ENCODE data around the gene LSM2. TPM values are rescaled to one million over a fixed set of nuclear protein-coding genes. Genes with fewer than 3 reads are reported as not detected.

LSM2 gene
- total RNA-seq, 1 experiment from 2014 or later = 45.6 TPM

DNA sequence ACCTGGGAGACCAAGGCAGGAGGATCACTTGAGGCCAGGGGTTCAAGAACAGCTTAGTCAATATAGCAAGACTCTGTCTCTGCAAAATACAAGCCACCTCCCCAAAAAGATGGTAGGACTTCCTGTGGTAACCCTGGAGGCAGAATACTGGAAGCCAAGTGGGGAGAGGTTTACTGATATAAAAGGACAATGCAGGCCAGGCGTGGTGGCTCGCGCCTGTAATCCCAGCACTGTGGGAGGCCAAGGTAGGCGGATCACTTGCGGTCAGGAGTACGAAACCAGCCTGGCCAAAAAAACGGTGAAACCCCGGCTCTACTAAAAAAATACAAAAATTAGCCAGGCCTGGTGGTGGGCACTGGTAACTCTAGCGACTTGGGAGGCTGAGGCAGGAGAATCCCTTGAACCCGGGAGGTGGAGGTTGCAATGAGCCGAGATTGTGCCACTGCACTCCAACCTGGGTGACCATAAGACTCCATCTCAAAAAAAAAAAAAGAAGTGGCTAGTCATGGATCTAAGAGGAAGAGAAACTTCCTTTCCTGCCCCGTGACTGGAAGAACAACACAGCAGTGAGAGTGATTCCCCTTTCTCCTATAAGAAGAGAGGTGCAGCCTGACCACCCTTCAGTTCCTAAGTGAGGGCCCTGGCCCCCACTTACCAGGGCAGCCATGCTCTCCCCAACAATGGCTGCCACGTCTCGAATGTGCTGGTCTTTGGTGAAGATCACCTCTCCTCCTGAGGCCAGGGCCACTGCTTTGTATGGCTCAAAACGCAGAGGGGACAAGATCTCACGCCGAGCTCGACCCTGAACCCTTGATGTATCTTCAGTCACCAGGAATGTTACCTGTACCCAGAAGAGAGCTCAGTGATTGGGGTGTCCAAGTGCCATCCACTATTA lies 38.2 kb downstream of the LSM2 start:
- in situ Hi-C loops (cut with HindIII; ENCODE audit: low pct_unique_long_range_greater_than_20kb, low sequenced_read_pairs) = no loop called here
- no peak for DNase-seq (ENCODE audit: low read depth, low spot score)

DNA sequence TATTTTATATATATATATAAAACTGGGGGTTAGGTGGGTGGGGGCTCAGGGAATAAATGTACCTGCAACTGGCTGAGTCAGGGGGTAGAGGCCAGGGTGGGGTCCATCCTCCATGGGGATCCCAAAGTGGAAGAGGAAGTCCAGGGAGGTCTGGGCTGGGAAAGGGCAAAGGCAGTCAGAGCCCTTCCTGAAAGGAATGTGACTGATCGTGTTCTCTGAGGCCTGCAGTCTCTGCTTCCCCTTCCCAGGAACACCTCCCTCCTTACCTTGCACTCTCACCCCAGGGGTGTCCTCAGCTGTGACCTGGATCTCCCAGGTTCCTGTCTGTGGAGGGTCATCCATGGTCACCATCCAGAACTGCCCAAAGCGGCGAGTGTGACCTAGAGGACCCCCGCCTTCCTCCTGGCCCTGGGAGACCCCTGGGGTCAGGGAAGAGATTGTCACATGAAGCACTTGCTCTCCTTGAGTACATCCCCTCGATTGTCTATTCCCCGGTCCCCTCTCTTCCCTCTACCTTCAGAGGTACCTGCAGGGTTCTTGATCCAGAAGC lies 39.6 kb downstream of the LSM2 start:
- in situ Hi-C loops (cut with HindIII; ENCODE audit: low pct_unique_long_range_greater_than_20kb, low sequenced_read_pairs) = no loop called here
- DNase-seq (ENCODE audit: low read depth, low spot score) = no peak

DNA sequence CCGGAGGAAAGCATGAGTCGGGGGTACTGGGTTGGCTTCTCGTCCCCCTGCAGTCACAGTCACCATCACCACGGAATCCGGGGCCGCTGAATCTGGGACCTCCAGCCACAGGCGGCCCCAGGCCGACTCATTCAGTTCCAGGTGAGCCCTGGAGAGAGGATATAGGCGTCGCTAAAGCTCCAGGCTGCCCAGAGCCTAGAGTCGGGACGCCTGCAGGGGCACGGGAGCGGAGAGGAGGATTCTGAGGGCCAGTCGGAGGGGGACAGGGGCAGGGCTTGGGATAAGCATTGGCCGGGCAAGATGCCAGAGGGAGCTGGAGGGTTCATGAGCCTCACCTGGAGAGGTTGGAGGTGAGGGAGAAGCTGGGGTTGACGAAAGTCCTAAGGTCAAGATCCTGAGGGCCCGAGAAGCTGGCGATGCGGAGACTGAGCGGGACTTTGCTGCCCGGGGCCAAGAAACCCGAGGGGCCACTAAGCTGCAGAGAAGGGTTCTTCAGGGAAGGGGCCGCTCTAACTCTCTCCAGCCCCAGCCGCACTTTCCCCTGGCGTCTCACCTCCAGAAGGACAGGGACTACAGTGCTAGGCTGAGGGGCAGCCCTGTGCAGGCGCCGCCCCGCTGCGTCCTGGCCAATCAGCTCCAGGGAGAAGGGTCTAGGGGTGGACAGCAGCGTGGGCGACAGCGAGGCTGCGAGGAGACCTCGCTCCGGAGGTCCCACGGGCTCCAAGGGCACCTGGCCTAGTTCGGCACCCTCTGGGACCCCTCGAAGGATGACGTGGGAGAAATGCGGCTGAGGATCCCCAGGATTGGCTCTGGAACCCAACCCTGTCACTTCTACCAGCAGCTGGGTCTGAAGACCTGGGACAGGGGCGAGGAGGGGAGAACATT lies 40.6 kb downstream of the LSM2 start:
- in situ Hi-C loops (cut with HindIII; ENCODE audit: low pct_unique_long_range_greater_than_20kb, low sequenced_read_pairs) = no loop called here
- DNase-seq (ENCODE audit: low read depth, low spot score) = peak; percentile 19

DNA sequence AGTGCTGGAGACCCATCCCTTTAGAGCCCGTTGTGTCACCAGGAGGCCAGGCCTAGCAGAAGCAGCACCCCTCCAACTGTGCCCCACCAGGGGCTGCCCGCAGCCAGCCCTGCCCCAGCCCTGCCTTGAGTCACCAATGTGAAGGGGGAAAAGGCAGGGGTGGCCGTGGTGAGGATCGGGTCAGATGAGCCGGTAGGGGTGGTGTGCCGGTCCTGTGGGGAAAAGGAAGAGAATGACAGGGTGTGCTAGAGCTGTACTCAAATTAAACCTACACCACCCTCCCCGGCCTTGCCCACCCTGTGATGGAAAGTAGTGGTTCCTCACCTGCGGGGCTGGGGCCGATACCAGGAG lies 41.2 kb downstream of the LSM2 start:
- in situ Hi-C loops (cut with HindIII; ENCODE audit: low pct_unique_long_range_greater_than_20kb, low sequenced_read_pairs) = no loop called here
- no peak for DNase-seq (ENCODE audit: low read depth, low spot score)

DNA sequence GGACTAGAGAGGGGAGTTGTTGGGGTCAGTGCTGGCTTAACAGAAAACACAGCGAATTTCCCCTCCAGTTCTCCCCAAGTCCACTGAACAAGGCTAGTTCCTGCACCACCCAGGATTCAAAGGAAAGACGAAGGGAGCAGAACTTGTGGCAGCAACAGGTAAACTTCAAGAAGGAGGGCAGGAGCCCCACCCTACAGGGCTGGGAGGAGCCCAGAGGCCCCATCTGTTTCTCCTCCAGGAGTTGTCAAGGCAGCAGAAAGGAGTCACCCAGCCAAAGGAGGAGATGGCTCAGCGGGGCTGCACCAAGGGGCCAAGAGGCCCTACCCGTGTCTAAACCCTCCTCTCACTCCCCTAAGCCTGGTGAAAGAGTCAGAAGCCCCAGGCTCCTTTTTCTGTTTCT lies 42.6 kb downstream of the LSM2 start:
- in situ Hi-C loops (cut with HindIII; ENCODE audit: low pct_unique_long_range_greater_than_20kb, low sequenced_read_pairs) = no loop called here

DNA sequence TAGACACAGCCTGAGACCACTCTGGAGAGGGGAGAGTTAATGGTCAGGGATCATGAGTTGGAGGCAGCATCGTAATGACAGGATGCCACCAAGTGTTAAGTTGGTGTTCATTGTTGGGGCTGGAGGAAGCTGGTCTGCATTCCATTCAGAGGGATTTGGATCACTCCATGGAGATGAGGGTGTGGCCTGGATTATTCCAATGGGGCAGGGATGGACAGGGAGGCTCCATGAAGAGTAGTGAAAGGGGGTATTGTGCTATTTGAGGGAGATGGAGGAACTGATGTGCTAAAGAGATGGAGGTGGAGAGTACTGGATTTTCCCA lies 43.2 kb downstream of the LSM2 start:
- peak; percentile 65 for DNase-seq (ENCODE audit: low read depth, low spot score)
- in situ Hi-C loops (cut with HindIII; ENCODE audit: low pct_unique_long_range_greater_than_20kb, low sequenced_read_pairs) = no loop called here

More for the DNA sequence above, 42.6 kb downstream of the LSM2 start:
- no peak for DNase-seq (ENCODE audit: low read depth, low spot score)

DNA sequence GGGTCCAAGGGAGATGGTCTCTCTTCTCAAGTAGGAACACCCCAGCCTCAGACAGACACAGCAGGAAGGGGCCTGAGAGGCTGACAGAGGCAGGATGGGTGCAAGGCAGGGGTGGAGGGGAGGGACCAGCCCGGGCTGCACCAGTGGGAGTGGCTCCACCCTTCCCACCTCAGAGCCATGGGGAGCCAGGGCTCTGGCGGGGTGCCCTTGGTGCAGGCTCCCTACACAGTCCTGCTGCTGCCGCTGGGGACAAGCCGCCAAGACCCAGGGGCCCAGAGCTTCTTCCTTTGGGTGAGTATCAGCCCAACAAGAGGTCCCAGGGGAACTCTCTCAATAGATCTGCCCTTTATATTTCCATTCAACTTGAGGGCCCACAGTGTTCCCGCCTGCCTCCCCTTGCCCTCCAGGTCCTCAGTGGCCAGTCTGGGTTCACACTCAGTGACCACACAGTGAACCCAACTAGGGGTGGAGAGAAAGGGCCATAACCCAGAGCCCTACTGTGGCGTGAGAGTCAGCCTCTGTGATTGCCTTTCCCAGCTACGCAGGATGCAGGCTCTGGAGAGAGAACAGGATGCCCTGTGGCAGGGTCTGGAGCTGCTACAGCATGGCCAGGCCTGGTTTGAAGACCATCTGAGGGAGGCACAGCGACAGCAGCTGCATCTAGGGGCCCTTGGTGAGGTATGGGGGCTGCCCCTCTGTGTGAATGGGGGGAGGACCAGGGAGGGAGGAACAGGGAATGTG lies 43.7 kb downstream of the LSM2 start:
- in situ Hi-C loops (cut with HindIII; ENCODE audit: low pct_unique_long_range_greater_than_20kb, low sequenced_read_pairs) = no loop called here
- no peak for DNase-seq (ENCODE audit: low read depth, low spot score)

DNA sequence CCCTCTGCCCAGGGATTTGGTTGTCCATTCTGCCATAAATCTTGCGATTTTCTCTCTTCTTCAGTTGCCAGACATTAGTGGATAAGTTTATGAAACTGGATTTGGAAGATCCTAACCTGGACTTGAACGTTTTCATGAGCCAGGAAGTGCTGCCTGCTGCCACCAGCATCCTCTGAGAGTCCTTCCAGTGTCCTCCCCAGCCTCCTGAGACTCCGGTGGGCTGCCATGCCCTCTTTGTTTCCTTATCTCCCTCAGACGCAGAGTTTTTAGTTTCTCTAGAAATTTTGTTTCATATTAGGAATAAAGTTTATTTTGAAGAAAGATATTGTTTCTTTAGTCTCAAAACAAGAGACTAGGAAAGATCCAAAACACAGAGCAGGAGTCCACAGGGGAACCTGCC lies 44.4 kb downstream of the LSM2 start, which contains the start of gene SAPCD1:
TSS of gene SAPCD1 (plus strand) at position 301 of the 400 bp plus-strand sequence. CDS start 399 bp downstream, outside the sequence.
- in situ Hi-C loops (cut with HindIII; ENCODE audit: low pct_unique_long_range_greater_than_20kb, low sequenced_read_pairs) = no loop called here
- no peak for DNase-seq (ENCODE audit: low read depth, low spot score)

DNA sequence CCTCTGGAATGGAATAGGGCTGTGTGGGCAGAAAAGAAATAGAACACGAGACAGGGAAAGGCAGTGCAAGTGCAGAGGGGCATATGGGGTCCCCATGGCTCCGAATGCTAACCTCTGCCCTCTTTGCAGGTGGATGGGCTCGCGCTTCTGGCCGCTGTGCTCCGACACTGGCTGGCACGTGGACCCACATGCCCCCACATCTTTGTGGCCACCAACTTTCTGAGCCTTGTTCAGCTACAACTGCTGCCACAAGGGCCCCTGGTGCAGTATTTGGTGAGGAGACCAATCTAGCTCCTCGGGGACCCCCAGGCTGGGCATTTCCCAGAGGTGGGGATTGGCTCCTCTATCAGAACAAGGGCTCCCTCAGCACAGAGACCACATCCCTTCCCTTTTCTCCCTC lies 45.4 kb downstream of the LSM2 start:
- no peak for DNase-seq (ENCODE audit: low read depth, low spot score)
- in situ Hi-C loops (cut with HindIII; ENCODE audit: low pct_unique_long_range_greater_than_20kb, low sequenced_read_pairs) = no loop called here

DNA sequence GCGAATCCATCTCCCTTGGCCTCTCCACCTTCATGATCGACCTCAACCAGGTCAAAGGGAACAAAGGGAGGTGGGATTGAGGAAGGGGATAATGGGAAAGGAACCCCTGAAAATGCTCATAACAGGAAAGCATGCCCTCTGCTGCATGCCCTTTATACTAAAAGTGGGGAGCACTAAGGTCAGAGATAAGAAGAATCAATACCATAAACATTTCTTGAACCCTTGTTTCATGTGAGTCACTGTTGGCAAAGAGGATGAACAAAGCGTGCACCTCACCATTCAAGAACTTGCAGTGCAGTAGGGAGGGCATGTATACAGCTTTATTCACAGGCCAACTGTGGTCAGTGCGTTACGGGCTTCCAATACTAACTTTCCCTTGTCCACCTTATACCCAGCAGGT lies 46.0 kb downstream of the LSM2 start:
- in situ Hi-C loops (cut with HindIII; ENCODE audit: low pct_unique_long_range_greater_than_20kb, low sequenced_read_pairs) = no loop called here
- DNase-seq (ENCODE audit: low read depth, low spot score) = no peak

DNA sequence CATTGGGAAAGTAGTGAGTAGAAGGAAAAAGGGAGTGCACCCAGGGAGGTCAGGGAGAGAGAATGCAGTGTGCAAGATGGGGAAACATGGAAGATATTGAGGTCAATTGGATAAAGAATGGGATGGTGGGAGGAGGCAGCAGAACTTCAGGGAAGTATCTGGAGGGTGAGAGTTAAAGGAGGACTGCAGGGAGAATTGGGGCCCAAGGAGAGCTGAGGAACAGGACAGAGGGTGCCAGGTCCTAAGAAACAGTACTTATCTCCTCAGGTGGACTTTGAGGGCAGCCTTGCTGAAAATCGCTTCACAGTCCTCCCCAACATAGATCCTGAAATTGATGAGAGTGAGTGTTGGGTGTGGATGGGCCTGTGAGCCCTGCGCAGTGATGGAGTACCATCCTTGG lies 48.5 kb downstream of the LSM2 start:
- in situ Hi-C loops (cut with HindIII; ENCODE audit: low pct_unique_long_range_greater_than_20kb, low sequenced_read_pairs) = no loop called here
- no peak for DNase-seq (ENCODE audit: low read depth, low spot score)

DNA sequence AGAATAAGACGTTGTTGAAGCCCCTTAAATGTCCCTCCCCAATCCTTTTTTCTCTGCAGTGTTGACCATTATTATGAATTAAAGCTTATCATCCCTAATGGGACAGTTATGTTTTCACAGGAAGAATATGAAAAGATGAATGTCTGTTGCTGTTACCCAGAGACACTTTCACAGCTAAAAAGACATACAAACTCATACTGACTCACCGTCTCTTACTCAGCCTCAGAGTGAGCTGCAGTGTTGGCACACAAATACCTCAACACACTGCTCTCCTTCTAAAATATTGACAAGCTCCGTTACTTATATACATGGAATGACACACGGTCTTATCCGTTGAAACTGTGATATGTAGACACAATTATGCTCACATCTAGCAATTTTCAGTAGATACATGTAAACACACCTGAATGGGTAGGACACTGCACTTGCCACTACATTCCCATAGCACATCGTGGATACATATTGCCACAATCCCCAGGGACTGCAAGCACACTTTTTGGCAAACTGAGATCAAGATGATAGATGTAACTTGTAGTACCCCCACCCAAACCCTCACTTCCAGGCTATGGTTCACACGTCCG lies 53.9 kb downstream of the LSM2 start:
- no peak for DNase-seq (ENCODE audit: low read depth, low spot score)
- in situ Hi-C loops (cut with HindIII; ENCODE audit: low pct_unique_long_range_greater_than_20kb, low sequenced_read_pairs) = no loop called here

DNA sequence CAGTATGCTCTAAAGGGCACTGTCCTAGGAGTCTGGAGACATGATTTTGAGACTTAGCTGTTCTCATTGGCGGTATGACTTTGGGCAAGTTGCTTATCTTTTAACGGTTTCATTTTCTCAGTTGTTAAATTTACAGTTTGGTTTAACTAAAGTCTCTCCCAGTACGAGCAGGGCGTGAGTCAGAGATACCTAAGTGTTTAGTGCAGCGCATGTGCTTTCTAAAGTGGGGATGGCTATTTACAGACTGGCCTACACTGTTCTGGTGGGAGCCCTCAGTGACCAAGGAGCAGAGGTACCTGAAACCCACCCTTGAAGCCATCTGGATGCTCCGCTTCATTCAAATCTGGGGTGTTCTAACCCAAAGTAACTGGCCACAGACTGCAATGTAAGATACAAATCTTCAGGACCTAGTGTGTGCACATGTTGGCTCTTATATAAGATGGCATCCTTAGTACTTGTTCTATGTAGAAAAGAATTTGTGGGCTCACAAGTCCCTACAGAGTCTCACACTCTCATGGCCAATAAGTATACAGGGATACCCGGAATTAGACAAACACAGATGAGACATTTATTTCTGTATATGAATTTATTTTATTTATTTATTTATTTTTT lies 56.2 kb downstream of the LSM2 start:
- DNase-seq (ENCODE audit: low read depth, low spot score) = no peak
- in situ Hi-C loops (cut with HindIII; ENCODE audit: low pct_unique_long_range_greater_than_20kb, low sequenced_read_pairs) = no loop called here

DNA sequence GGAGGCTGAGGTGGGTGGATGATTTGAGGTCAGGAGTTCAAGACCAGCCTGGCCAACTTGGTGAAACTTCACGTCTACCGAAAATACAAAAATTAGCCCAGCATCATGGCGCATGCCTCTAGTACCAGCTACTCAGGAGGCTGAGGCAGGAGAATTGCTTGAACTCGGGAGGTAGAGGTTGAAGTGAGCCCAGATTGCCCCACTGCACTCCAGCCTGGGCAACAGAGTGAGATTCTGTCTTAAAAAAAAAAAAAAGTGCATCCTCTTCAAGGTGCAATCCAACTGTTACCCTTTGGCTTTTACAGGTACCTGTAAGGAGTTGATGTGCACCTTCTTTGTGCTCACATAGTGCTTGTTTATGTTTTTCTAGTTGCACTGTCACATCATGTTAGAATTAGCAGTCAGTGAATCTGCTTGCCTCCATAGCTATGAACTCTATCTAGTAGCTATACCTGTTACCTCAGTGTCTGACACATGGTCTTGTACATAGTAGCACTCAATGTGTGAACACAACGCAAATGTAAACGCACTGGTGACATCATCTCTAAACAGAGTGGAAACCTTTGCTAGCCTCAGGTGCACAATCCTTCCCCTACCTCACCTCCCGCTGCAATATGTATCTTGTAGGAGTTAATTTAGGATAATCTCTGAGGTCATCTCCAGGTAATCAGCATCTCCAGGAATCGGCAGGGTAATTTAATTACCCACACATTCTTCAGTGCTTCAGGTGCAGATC lies 57.3 kb downstream of the LSM2 start:
- no peak for DNase-seq (ENCODE audit: low read depth, low spot score)
- in situ Hi-C loops (cut with HindIII; ENCODE audit: low pct_unique_long_range_greater_than_20kb, low sequenced_read_pairs) = no loop called here
